Measurements from ENCODE around the gene SREBF1.

- no peak for TF ChIP-seq CTCF (IDR thresholded peaks at IDR 0.05)
- no peak; the same call in 1 of the 2 replicates for TF ChIP-seq POLR2AphosphoS5 (IDR thresholded peaks at IDR 0.05; ENCODE audit: low read depth, low read length)
- TF ChIP-seq REST (IDR thresholded peaks at IDR 0.05; ENCODE audit: insufficient read depth in 1 of 2, low read depth in 2 of 2, low read length in 1 of 2): no peak
- no peak for TF ChIP-seq TCF7L2 (IDR thresholded peaks at IDR 0.05; ENCODE audit: low read depth, low read length)
Observed at GRCh38 chr17:17815436-17816200, 21.2 kb downstream of the SREBF1 start.
